Measurements from ENCODE around the gene P2RX4.

GRCh38 chr12:121240484-121241101, 30.7 kb downstream of the P2RX4 start:
- TF ChIP-seq CTCF (IDR thresholded peaks at IDR 0.05): no peak
- TF ChIP-seq ZFX (IDR thresholded peaks at IDR 0.05; ENCODE audit: borderline replicate concordance): no peak

Data from 22Rv1 (cell line).